AG09319 (cell line): Measurements from ENCODE around the gene TRPM2.

Experiments
- DNase-seq: peaks from one replicate; pipeline ENCODE4 v3.0.0-alpha.2; 2010; ENCODE audit warnings: low read depth; ENCODE audit errors: extremely low read depth
- TF ChIP-seq, protein P1 (sequence below): IDR thresholded peaks from 2 replicates; pipeline ENCODE4 v1.5.1; 2011; ENCODE audit warnings: low read depth, mild to moderate bottlenecking, inconsistent platforms, low read length, moderate library complexity

The TRPM2 gene

DNA sequence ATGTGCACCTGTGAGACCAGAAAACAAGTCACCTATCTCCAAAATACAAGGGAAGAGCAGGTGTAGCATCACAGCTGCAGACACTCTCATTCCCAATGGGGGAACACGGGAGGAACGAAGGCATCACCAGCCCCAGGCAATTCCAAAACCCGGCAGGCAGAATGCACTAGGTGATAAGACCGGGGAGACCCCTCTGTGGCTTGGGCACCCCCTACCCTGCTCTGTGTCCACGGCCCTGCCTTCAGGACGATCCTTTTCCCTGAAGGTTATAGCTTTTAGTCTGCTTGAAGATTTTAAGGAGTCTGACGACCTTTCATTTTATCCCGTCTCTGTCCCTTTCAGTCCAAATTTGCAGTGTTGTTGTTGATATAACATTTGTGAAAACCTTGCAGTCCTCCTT, 19.2 kb downstream of the TRPM2 start:
- TF ChIP-seq, protein P1, sequence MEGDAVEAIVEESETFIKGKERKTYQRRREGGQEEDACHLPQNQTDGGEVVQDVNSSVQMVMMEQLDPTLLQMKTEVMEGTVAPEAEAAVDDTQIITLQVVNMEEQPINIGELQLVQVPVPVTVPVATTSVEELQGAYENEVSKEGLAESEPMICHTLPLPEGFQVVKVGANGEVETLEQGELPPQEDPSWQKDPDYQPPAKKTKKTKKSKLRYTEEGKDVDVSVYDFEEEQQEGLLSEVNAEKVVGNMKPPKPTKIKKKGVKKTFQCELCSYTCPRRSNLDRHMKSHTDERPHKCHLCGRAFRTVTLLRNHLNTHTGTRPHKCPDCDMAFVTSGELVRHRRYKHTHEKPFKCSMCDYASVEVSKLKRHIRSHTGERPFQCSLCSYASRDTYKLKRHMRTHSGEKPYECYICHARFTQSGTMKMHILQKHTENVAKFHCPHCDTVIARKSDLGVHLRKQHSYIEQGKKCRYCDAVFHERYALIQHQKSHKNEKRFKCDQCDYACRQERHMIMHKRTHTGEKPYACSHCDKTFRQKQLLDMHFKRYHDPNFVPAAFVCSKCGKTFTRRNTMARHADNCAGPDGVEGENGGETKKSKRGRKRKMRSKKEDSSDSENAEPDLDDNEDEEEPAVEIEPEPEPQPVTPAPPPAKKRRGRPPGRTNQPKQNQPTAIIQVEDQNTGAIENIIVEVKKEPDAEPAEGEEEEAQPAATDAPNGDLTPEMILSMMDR = no peak
- no peak for DNase-seq

DNA sequence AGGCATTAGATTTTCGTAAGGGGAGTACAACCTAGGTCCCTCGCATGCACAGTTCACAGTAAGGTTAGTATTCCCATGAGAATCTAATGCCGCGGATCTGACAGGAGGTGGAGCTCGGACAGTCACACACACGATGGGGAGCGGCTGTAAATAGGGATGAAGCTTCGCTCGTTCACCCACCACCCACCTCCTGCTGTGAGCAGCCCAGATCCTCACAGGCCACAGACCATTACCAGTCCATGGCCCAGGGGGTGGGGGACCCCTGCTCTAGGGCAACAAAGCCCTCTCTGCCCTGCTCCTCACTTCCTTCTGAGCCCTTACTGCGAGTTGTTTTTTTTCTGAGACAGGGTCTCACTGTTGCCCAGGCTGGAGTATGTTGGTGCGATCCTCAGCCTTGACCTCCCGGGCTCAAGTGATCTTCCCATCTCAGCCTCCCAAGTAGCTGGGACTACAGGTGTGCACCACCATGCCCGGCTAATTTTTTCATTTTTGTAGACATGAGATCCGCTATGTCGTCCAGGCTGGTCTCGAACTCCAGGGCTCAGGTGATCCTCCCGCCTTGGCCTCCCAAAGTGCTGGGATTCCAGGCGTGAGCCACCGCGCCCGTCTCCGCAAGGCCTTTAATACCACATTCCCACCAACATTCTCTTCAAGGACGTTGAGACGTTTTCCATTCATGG, 21.3 kb downstream of the TRPM2 start:
- DNase-seq = no peak
- TF ChIP-seq, protein P1 = no peak

DNA sequence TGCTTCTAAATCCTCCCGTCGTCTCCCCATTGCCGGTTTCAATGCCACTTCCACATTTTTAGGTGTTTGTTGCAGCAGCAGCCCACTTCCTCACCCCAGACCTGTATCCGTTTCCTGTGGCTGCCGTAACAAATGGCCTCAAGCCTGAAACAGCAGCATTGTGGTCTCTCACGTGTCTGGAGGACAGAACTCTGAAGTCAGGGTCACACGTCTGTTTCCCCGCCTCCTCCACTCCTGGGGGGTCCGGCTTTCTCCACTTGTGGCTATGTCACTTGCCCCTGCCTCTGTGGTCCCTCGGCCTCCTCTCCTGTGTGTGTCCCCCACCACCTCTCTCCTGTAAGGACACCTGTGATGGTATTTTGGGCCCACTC, 21.8 kb downstream of the TRPM2 start:
- TF ChIP-seq, protein P1 = no peak
- no peak for DNase-seq

DNA sequence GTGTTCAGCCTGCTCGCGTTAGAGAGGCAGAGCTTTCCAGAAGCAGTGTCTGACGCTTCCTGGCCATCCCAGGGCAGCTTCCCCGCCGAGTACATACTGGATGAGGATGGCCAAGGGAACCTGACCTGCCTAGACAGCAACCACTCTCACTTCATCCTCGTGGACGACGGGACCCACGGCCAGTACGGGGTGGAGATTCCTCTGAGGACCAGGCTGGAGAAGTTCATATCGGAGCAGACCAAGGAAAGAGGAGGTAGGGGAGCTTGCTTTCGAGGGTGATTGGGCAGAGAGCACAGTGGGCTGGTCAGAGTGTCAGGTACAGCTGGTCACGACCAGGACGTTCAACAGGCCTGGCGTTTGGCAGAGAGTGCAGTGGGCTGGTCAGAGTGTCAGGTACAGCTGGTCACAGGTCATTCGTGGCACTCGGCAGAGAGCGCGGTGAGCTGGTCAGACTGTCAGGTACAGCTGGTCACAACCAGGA, 22.4 kb downstream of the TRPM2 start:
- no peak for DNase-seq
- TF ChIP-seq, protein P1 = no peak

DNA sequence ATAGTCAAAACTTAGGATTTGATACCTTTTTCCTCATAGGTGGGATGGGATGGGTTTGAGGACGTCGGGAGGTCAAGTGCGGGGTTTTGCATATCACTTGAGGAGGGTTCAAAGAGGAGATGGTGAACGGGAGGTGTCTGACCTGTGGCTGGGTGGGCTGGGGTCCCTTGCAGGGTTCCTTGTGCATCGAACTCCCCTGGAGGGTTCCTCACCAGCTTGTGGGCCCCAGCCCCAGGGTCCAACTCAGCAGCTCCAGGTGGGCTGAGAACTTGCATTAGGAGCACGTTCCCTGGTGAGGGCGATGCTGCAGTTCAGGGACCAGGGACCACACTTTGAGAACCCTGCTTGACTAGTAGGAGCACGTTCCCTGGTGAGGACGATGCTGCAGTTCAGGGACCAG, 23.2 kb downstream of the TRPM2 start:
- DNase-seq = no peak
- TF ChIP-seq, protein P1 = no peak

DNA sequence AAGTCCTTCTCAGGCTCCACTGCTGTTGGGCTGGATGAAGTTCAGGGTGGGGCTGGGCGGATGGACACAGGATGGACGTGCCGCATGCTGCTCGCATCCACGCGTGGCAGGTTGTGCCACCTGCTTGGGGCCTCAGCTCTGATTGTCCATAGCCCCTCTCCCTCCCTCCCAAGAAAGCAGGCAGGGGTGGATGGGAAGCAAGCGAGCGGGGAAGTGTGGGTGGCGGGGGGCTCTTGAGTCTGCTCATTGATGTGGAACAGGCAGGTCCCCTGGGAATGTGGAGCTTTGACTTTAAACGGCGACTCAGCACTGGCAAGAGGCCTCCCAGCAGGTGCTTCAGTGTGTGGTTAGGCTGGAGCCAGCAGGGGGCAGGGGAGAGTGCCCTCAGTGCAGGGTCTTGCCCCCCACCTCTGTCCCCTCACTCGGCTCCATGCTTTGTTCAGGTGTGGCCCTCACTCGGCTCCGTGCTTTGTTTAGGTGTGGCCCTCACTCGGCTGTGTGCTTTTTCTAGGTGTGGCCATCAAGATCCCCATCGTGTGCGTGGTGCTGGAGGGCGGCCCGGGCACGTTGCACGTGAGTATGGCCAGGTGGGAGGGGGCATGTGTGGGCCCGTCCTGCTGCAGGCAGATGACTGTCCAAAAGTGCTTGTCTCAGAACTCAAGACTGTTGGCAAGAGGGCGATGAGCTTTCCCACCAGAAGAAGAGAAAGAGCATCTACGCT, 23.9 kb downstream of the TRPM2 start:
- TF ChIP-seq, protein P1 = no peak
- DNase-seq = no peak

DNA sequence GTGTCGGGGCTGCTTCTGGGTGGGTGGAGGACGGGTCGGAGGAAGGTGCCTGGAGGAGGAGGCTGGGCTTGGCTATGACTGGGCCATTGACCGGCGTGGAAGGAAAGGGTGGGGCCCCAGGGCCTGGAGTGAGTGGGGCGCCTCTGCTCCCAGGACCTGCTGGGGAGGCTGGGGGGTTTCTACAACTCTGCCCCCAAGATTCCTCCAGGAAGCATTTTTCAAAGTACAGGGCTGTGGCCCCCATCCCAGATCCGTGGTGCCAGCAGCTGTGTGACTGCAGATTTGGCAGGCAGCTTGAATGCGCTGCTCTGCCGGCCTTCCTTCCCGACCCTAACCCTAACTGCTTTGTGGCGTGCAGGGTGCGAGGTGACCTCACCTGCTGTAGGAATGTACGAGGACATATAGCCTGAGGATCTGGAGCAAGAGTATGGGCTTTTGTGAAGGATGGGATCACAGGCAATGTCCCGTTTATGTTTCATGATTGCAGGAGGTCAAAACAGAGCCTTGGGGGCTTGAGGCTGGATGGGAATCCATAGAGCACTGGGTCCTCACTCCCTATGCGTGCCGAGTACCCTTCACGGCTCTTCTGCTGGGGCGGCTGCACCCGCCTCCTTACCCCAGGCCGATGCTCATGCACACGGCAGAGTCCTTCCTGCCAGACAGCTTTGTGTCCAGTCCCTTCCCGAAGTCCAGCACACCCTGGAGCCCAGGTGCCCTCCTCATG, 24.7 kb downstream of the TRPM2 start:
- TF ChIP-seq, protein P1 = no peak
- no peak for DNase-seq
